CD4-positive, alpha-beta memory T cell (primary cell): Measurements from ENCODE around the gene RUVBL2. TPM values are rescaled to one million over a fixed set of nuclear protein-coding genes. Genes with fewer than 3 reads are reported as not detected.
"Not testable (repeated sequence)": the region's sequence is repeated elsewhere in the genome, so short reads cannot be mapped to it uniquely, and the experiment has no call there.

Experiments
- CTCF ChIA-PET: fragments of 350-600 bp; sonication (Branson Sonifier 250); formaldehyde crosslinking; loops from one replicate; lab custom pipeline; 2021; ENCODE audit warnings: inconsistent platforms; ENCODE audit not compliant: partially characterized antibody; lab: Charles Lee
- POLR2A ChIA-PET: fragments of 350-600 bp; sonication (Branson Sonifier 250); formaldehyde crosslinking; loops from one replicate; lab custom pipeline; 2021; ENCODE audit not compliant: partially characterized antibody; lab: Charles Lee
- DNase-seq, 5 donors: peaks; one replicate each; pipeline versions ENCODE4 v3.0.0 to v3.0.0-alpha.2; 2020 to 2022; ENCODE audit warnings: mixed read lengths in 1 of 5
- H3K27ac ChIP-seq: one replicate; pipeline ENCODE4 v1.7.0; 2013; ENCODE audit warnings: low read depth, low read length
- H3K27me3 ChIP-seq: 2 replicates; pipeline ENCODE4 v1.7.0; 2013; ENCODE audit warnings: mild to moderate bottlenecking, low read length, moderate library complexity; ENCODE audit not compliant: insufficient read depth
- H3K36me3 ChIP-seq: 2 replicates; pipeline ENCODE4 v1.7.0; 2013; ENCODE audit warnings: mild to moderate bottlenecking, low read length, moderate library complexity; ENCODE audit not compliant: insufficient read depth
- H3K4me1 ChIP-seq: 2 replicates; pipeline ENCODE4 v1.7.0; 2013; ENCODE audit warnings: mild to moderate bottlenecking, low read length, moderate library complexity; ENCODE audit not compliant: insufficient read depth
- H3K4me3 ChIP-seq, 2 donors: one replicate each; pipeline ENCODE4 v1.7.0; 2013; ENCODE audit warnings: low read length in 2 of 2, mild to moderate bottlenecking in 1 of 2
- H3K9me3 ChIP-seq, 2 donors: one replicate each; pipeline ENCODE4 v1.7.0; 2013; ENCODE audit warnings: low read length in 2 of 2, control low read depth in 1 of 2; ENCODE audit not compliant: control insufficient read depth in 1 of 2
- H3K27ac Mint-ChIP-seq, 7 donors: one replicate each; pipeline ENCODE4 v1.8.0; 2020 to 2021; ENCODE audit warnings: mixed read lengths in 7 of 7, mild to moderate bottlenecking in 6 of 7, inconsistent platforms in 3 of 7, moderate library complexity in 3 of 7
- H3K27me3 Mint-ChIP-seq, 2 donors: one replicate each; pipeline ENCODE4 v1.8.0; 2020 to 2021; ENCODE audit warnings: mixed read lengths in 2 of 2
- H3K36me3 Mint-ChIP-seq, 2 donors: one replicate each; pipeline ENCODE4 v1.8.0; 2020 to 2021; ENCODE audit warnings: mixed read lengths in 2 of 2, inconsistent platforms in 1 of 2, mild to moderate bottlenecking in 1 of 2
- H3K4me1 Mint-ChIP-seq, 4 donors: one replicate each; pipeline ENCODE4 v1.8.0; 2020 to 2021; ENCODE audit warnings: mixed read lengths in 4 of 4, mild to moderate bottlenecking in 1 of 4
- H3K4me3 Mint-ChIP-seq, 8 donors: one replicate each; pipeline ENCODE4 v1.8.0; 2020 to 2021; ENCODE audit warnings: mixed read lengths in 8 of 8, mild to moderate bottlenecking in 7 of 8, moderate library complexity in 6 of 8, inconsistent platforms in 3 of 8
- H3K9me3 Mint-ChIP-seq, 8 donors: one replicate each; pipeline ENCODE4 v1.8.0; 2020 to 2021; ENCODE audit warnings: mixed read lengths in 8 of 8, mild to moderate bottlenecking in 5 of 8, inconsistent platforms in 3 of 8, moderate library complexity in 1 of 8
- intact Hi-C: fragments of 100-400 bp; cut with micrococcal nuclease; formaldehyde crosslinking; loops from one replicate; pipeline ENCODE4 v1.15.1; 2023
- polyA plus RNA-seq, 2 donors: library from polyadenylated mRNA; unstranded; fragments of 300-500 nt; fragmentation: Illumina TruSeq; gene quantifications; one replicate each; pipeline ENCODE4 v1.2.3, GENCODE V29; 2021
- total RNA-seq, 2 experiments: library from RNA; stranded (reverse); gene quantifications; one replicate each; pipeline ENCODE4 v1.2.3, GENCODE V29; 2021

RUVBL2 gene
- total and polyA plus RNA-seq, 4 experiments from 2014 or later, result 27.9 to 51.9 (median 38.6) TPM

- Histone ChIP-seq H3K4me1 (no peaks in the 10 kb centered on the region), H3K4me3 (no peak overlapping the region), H3K27ac (no peak overlapping the region), H3K27me3 (no peaks in the 10 kb centered on the region), H3K36me3 (no peaks in the 10 kb centered on the region), H3K9me3 (no peaks in the 10 kb centered on the region)
- intact Hi-C loops, result no loop called here
- POLR2A ChIA-PET, result no interaction called here
- H3K36me3 Mint-ChIP-seq, result no peaks in the 10 kb centered on the region
- DNase-seq, result no peak
- no peaks in the 10 kb centered on the region for H3K4me1 Mint-ChIP-seq
- peak overlapping the region in 1 of 7 donors; percentile 52 for H3K27ac Mint-ChIP-seq
- H3K9me3 Mint-ChIP-seq, result no peaks in the 10 kb centered on the region
- H3K4me3 Mint-ChIP-seq, result no peak overlapping the region
- no peaks in the 10 kb centered on the region for H3K27me3 Mint-ChIP-seq
- CTCF ChIA-PET, result interaction anchor here (1.0 kb wide), 1 partner anchor 200 kb away, joined by 3 read pairs; no protein-coding TSS in a partner anchor
These were observed 48.5 kb downstream of the RUVBL2 start for GRCh38 chr19:49042177-49042576.

- POLR2A ChIA-PET, result not testable (repeated sequence)
These were observed 49.0 kb downstream of the RUVBL2 start for GRCh38 chr19:49042666-49043065.

GRCh38 chr19:49043548-49043947 is 49.9 kb downstream of the RUVBL2 start, which contains the start of gene CGB5:
TSS of gene CGB5 (plus strand) at chr19:49043848. CDS start at chr19:49044210, 362 bp downstream.
- intact Hi-C loops, H3K4me3 ChIP-seq, H3K4me1 Mint-ChIP-seq, H3K36me3 ChIP-seq, POLR2A ChIA-PET, H3K9me3 ChIP-seq, H3K27ac ChIP-seq, H3K9me3 Mint-ChIP-seq, H3K27me3 ChIP-seq, H3K36me3 Mint-ChIP-seq, DNase-seq, H3K27ac Mint-ChIP-seq, H3K4me1 ChIP-seq, H3K4me3 Mint-ChIP-seq, H3K27me3 Mint-ChIP-seq, CTCF ChIA-PET: not testable (repeated sequence)

More at GRCh38 chr19:49042666-49043065, 49.0 kb downstream of the RUVBL2 start:
- DNase-seq, intact Hi-C loops, H3K36me3 ChIP-seq, H3K36me3 Mint-ChIP-seq, H3K4me1 Mint-ChIP-seq, H3K4me3 Mint-ChIP-seq, H3K4me1 ChIP-seq, H3K27me3 Mint-ChIP-seq, H3K27ac ChIP-seq, H3K9me3 ChIP-seq, H3K27me3 ChIP-seq, H3K9me3 Mint-ChIP-seq, H3K27ac Mint-ChIP-seq, H3K4me3 ChIP-seq, CTCF ChIA-PET: not testable (repeated sequence)

- H3K4me3 ChIP-seq, H3K4me1 ChIP-seq, POLR2A ChIA-PET, H3K9me3 Mint-ChIP-seq, H3K9me3 ChIP-seq, H3K27me3 Mint-ChIP-seq, DNase-seq, CTCF ChIA-PET, H3K27me3 ChIP-seq, H3K27ac ChIP-seq, H3K36me3 ChIP-seq, H3K4me3 Mint-ChIP-seq, intact Hi-C loops, H3K4me1 Mint-ChIP-seq, H3K36me3 Mint-ChIP-seq: not testable (repeated sequence)
- peak within 1 kb of the TSS in 1 of 7 donors; percentile 64 for H3K27ac Mint-ChIP-seq
These were observed 55.3 kb downstream of the RUVBL2 start, which contains the start of gene CGB8 for GRCh38 chr19:49049011-49049410. TSS of gene CGB8 (minus strand) at chr19:49049111. CDS start at chr19:49048739, 372 bp downstream.

GRCh38 chr19:49049834-49050233 is 56.1 kb downstream of the RUVBL2 start:
- H3K36me3 ChIP-seq, H3K4me3 Mint-ChIP-seq, H3K9me3 ChIP-seq, H3K4me1 ChIP-seq, H3K27ac ChIP-seq, H3K9me3 Mint-ChIP-seq, H3K4me1 Mint-ChIP-seq, CTCF ChIA-PET, POLR2A ChIA-PET, H3K4me3 ChIP-seq, H3K27me3 Mint-ChIP-seq, DNase-seq, H3K36me3 Mint-ChIP-seq, H3K27me3 ChIP-seq, H3K27ac Mint-ChIP-seq: not testable (repeated sequence)
- intact Hi-C loops, result loop anchor here (10.0 kb wide), 1 partner anchor 55 kb away; the partner anchor contains the start of genes GYS1 and RUVBL2

GRCh38 chr19:49050376-49051033 is 56.8 kb downstream of the RUVBL2 start:
- not testable (repeated sequence) for H3K27me3 Mint-ChIP-seq, H3K9me3 Mint-ChIP-seq, H3K36me3 Mint-ChIP-seq

GRCh38 chr19:49056101-49056901 is 62.6 kb downstream of the RUVBL2 start:
- Mint-ChIP-seq H3K27ac (peak overlapping the region in 2 of 7 donors; percentile 2 to 17), H3K27me3 (peaks cover 16 to 24% of the 10 kb centered on the region in 2 donors), H3K9me3 (peaks cover 0 to 3% (median 0%) of the 10 kb centered on the region in 8 donors), H3K4me3 (peak overlapping the region; percentile 79 to 93 (median 89)), H3K36me3 (no peaks in the 10 kb centered on the region), H3K4me1 (peaks cover 7 to 27% (median 14%) of the 10 kb centered on the region in 4 donors)
- intact Hi-C loops, result loop anchor here (2.0 to 10.0 kb wide), 2 partner anchors 38 to 62 kb away; partner anchors contain the start of genes GYS1 and RUVBL2
- no peaks in the 10 kb centered on the region for H3K36me3 ChIP-seq
- ChIA-PET POLR2A (interaction anchor here (1.4 kb wide), 1 partner anchor 36 kb away, joined by 3 read pairs; a partner anchor contains a TSS), CTCF (interaction anchor here (1.0 to 1.5 kb wide), 4 partner anchors 11 to 63 kb away, joined by 3 to 7 read pairs (median 4); partner anchors contain the start of genes GYS1 and RUVBL2)
- H3K4me3 ChIP-seq, result peak overlapping the region; percentile 49 to 57
- DNase-seq, result peak; percentile 42 to 52 (median 48)
- H3K27ac ChIP-seq, result no peak overlapping the region
- peaks cover 23% of the 10 kb centered on the region for H3K4me1 ChIP-seq
- H3K27me3 ChIP-seq, result peaks cover 18% of the 10 kb centered on the region
- H3K9me3 ChIP-seq, result no peaks in the 10 kb centered on the region

More at GRCh38 chr19:49050376-49051033, 56.8 kb downstream of the RUVBL2 start:
- H3K4me3 ChIP-seq, H3K4me1 ChIP-seq, H3K4me3 Mint-ChIP-seq, H3K4me1 Mint-ChIP-seq, H3K9me3 ChIP-seq, CTCF ChIA-PET, POLR2A ChIA-PET, H3K27me3 ChIP-seq, H3K27ac ChIP-seq, DNase-seq, H3K27ac Mint-ChIP-seq, H3K36me3 ChIP-seq: not testable (repeated sequence)
- intact Hi-C loops, result loop anchor here (10.0 kb wide), 1 partner anchor 56 kb away; the partner anchor contains the start of genes GYS1 and RUVBL2
